IMR-90 (cell line): ENCODE measurements around the gene ZBTB44. TPM values are rescaled to one million over a fixed set of nuclear protein-coding genes. Genes with fewer than 3 reads are reported as not detected.

ENCODE experiments used
- ATAC-seq: fragments of 200-7000 bp; cut with Tn5 transposase; 2 replicates; pipeline ENCODE4 v1.9.1; 2020; ENCODE audit warnings: low read depth, mild to moderate bottlenecking, moderate library complexity
- BruUV-seq: library from RNA; stranded (reverse); fragments of 400-500 nt; replicated peaks from 2 replicates; lab custom pipeline; 2021; lab: Mats Ljungman, UMichigan
- CTCF ChIA-PET: fragments of 300-600 bp; formaldehyde crosslinking; extraction: SDS; loops from one replicate; lab custom pipeline; 2021; ENCODE audit warnings: antibody characterized with exemption; lab: Yijun Ruan, JAX
- POLR2A ChIA-PET: fragments of 300-600 bp; sonication (Branson Sonifier 250); formaldehyde crosslinking; loops from one replicate; lab custom pipeline; 2022; ENCODE audit warnings: antibody characterized with exemption; ENCODE audit not compliant: unreplicated experiment; lab: Charles Lee
- DNase-seq: peaks from one replicate; pipeline ENCODE4 v3.0.0; 2013
- H2AFZ ChIP-seq: replicated peaks from 2 replicates; pipeline ENCODE3; 2013; ENCODE audit warnings: low read length, mild to moderate bottlenecking; ENCODE audit not compliant: poor library complexity
- H2AK5ac ChIP-seq: 2 replicates; pipeline ENCODE4 v1.6.1; 2013; ENCODE audit warnings: low read depth, low read length, inconsistent platforms
- H2AK9ac ChIP-seq: replicated peaks from 2 replicates; pipeline ENCODE3; 2013; ENCODE audit warnings: mild to moderate bottlenecking, low read depth, low read length, moderate library complexity; ENCODE audit not compliant: poor library complexity
- H2BK120ac ChIP-seq: 2 replicates; pipeline ENCODE4 v1.6.1; 2013; ENCODE audit warnings: low read depth, low read length, inconsistent platforms
- H2BK15ac ChIP-seq: 3 replicates; pipeline ENCODE4 v1.6.1; 2013; ENCODE audit warnings: low read depth, low read length, inconsistent platforms
- H2BK20ac ChIP-seq: 2 replicates; pipeline ENCODE4 v1.6.1; 2013; ENCODE audit warnings: low read depth, mild to moderate bottlenecking, inconsistent platforms, low read length, moderate library complexity
- H2BK5ac ChIP-seq: 2 replicates; pipeline ENCODE4 v1.6.1; 2013; ENCODE audit warnings: mild to moderate bottlenecking, low read depth, low read length, inconsistent platforms; ENCODE audit not compliant: poor library complexity, severe bottlenecking
- H3K14ac ChIP-seq: replicated peaks from 2 replicates; pipeline ENCODE4 v1.6.1; 2013; ENCODE audit warnings: low read depth, low read length, inconsistent platforms
- H3K18ac ChIP-seq: 2 replicates; pipeline ENCODE4 v1.6.1; 2013; ENCODE audit warnings: low read depth, low read length, control low read depth
- H3K23ac ChIP-seq: 2 replicates; pipeline ENCODE4 v1.6.1; 2013; ENCODE audit warnings: low read depth, low read length, inconsistent platforms
- H3K27ac ChIP-seq: 2 replicates; pipeline ENCODE4 v1.5.1; 2013; ENCODE audit warnings: mild to moderate bottlenecking, control low read depth, low read length; ENCODE audit not compliant: insufficient read depth
- H3K27me3 ChIP-seq: 2 replicates; pipeline ENCODE4 v1.6.1; 2013; ENCODE audit warnings: low read length; ENCODE audit not compliant: control insufficient read depth, insufficient read depth
- H3K36me3 ChIP-seq: 2 replicates; pipeline ENCODE4 v1.6.1; 2013; ENCODE audit warnings: low read length, mixed read lengths; ENCODE audit not compliant: control insufficient read depth, insufficient read depth
- H3K4ac ChIP-seq: 2 replicates; pipeline ENCODE4 v1.6.1; 2013; ENCODE audit warnings: low read depth, low read length, inconsistent platforms
- H3K4me1 ChIP-seq: 2 replicates; pipeline ENCODE4 v1.6.1; 2013; ENCODE audit warnings: low read length, mixed read lengths; ENCODE audit not compliant: control insufficient read depth, insufficient read depth
- H3K4me2 ChIP-seq: 2 replicates; pipeline ENCODE4 v1.6.1; 2013; ENCODE audit warnings: low read depth, mild to moderate bottlenecking, control low read depth, low read length, moderate library complexity
- H3K4me3 ChIP-seq: 2 replicates; pipeline ENCODE4 v1.5.1; 2013; ENCODE audit warnings: low read depth, mild to moderate bottlenecking, control low read depth, low read length, moderate library complexity; ENCODE audit not compliant: insufficient read depth
- H3K56ac ChIP-seq: 2 replicates; pipeline ENCODE4 v1.6.1; 2013; ENCODE audit warnings: low read length, inconsistent platforms; ENCODE audit not compliant: insufficient read depth; ENCODE audit errors: extremely low read depth
- H3K79me1 ChIP-seq, 2 experiments: 2 replicates each; pipeline ENCODE4 v1.6.1; 2013; ENCODE audit warnings: low read length in 2 of 2, inconsistent platforms in 1 of 2, low read depth in 1 of 2
- H3K9ac ChIP-seq: 2 replicates; pipeline ENCODE4 v1.6.1; 2013; ENCODE audit warnings: low read depth, low read length, control low read depth
- H3K9me1 ChIP-seq: 2 replicates; pipeline ENCODE4 v1.6.1; 2013; ENCODE audit warnings: low read length, inconsistent platforms; ENCODE audit not compliant: insufficient read depth
- H3K9me3 ChIP-seq: 2 replicates; pipeline ENCODE4 v1.6.1; 2013; ENCODE audit warnings: low read length; ENCODE audit not compliant: control insufficient read depth, insufficient read depth
- H4K20me1 ChIP-seq: 2 replicates; pipeline ENCODE4 v1.6.1; 2013; ENCODE audit warnings: low read length, inconsistent platforms; ENCODE audit not compliant: insufficient read depth
- H4K5ac ChIP-seq: 2 replicates; pipeline ENCODE4 v1.6.1; 2013; ENCODE audit warnings: mild to moderate bottlenecking, low read depth, low read length, control low read depth
- H4K8ac ChIP-seq, 2 experiments: 2 replicates each; pipeline ENCODE4 v1.6.1; 2013; ENCODE audit warnings: low read depth in 2 of 2, low read length in 2 of 2, control low read depth in 1 of 2, inconsistent platforms in 1 of 2
- H4K91ac ChIP-seq: 2 replicates; pipeline ENCODE4 v1.6.1; 2013; ENCODE audit warnings: low read depth, low read length, inconsistent platforms; ENCODE audit not compliant: insufficient read depth
- BHLHE40 ChIP-seq: fragments of 150-350 bp; IDR thresholded peaks from 2 replicates; pipeline ENCODE4 v1.6.1; 2016; ENCODE audit warnings: mild to moderate bottlenecking, low read depth, low read length
- CHD1 ChIP-seq: IDR thresholded peaks from 2 replicates; pipeline ENCODE4 v1.6.1; 2012; ENCODE audit warnings: low read depth, low read length, improper control_type of control experiment
- FOS ChIP-seq: fragments of 150-350 bp; IDR thresholded peaks from 2 replicates; pipeline ENCODE4 v1.6.1; 2016; ENCODE audit warnings: low read depth, low read length
- MAFK ChIP-seq: IDR thresholded peaks from 2 replicates; pipeline ENCODE4 v1.6.1; 2012; ENCODE audit warnings: low read depth, low read length, improper control_type of control experiment
- MAZ ChIP-seq: IDR thresholded peaks from 2 replicates; pipeline ENCODE4 v1.6.1; 2012; ENCODE audit warnings: low read depth, mild to moderate bottlenecking, low read length, improper control_type of control experiment, moderate library complexity, borderline replicate concordance
- MXI1 ChIP-seq: IDR thresholded peaks from 2 replicates; pipeline ENCODE4 v1.6.1; 2012; ENCODE audit warnings: low read depth, mild to moderate bottlenecking, low read length, moderate library complexity, borderline replicate concordance
- NFE2L2 ChIP-seq: fragments of 150-350 bp; IDR thresholded peaks from 2 replicates; pipeline ENCODE4 v1.6.1; 2016; ENCODE audit warnings: low read depth, mild to moderate bottlenecking, low read length
- POLR2A ChIP-seq: IDR thresholded peaks from 2 replicates; pipeline ENCODE4 v1.6.1; 2012; ENCODE audit warnings: mild to moderate bottlenecking, low read depth, low read length
- RAD21 ChIP-seq: IDR thresholded peaks from 2 replicates; pipeline ENCODE4 v1.6.1; 2012; ENCODE audit warnings: low read length, improper control_type of control experiment
- RFX5 ChIP-seq: IDR thresholded peaks from 2 replicates; pipeline ENCODE4 v1.8.0; 2012; ENCODE audit warnings: low read depth, mild to moderate bottlenecking, low read length, moderate library complexity
- WGBS, 2 experiments: methylation state at CpG; one replicate each; pipeline versions ENCODE4 v1.1.5 to v1.1.7; 2013; ENCODE audit warnings: missing lambda C conversion rate in 2 of 2; ENCODE audit not compliant: insufficient read length in 1 of 2; ENCODE audit errors: extremely low coverage in 2 of 2; 5-methylcytosine and 5-hydroxymethylcytosine counted together
- dilution Hi-C: fragments of 300-500 bp; cut with HindIII; formaldehyde crosslinking; loops from one replicate; pipeline ENCODE4 v1.14.3; 2018; ENCODE audit warnings: low sequenced_read_pairs; ENCODE audit not compliant: unreplicated experiment
- in situ Hi-C: fragments of 300-500 bp; cut with MboI; formaldehyde crosslinking; loops from 3 replicates; pipeline ENCODE4 v1.14.3; 2019; ENCODE audit warnings: low sequenced_read_pairs, inconsistent platforms, mixed read lengths
- intact Hi-C: fragments of 100-400 bp; cut with micrococcal nuclease; formaldehyde crosslinking; loops from 2 replicates; pipeline ENCODE4 v1.10.0; 2022
- polyA plus RNA-seq, 3 experiments: library from polyadenylated mRNA; depleted of rRNA; stranded (reverse); fragments of >200 nt; gene quantifications; 2 replicates each; pipeline ENCODE4 v1.2.3, GENCODE V29; 2012; ENCODE audit warnings: low replicate concordance in 1 of 3
- total RNA-seq: library from RNA; depleted of rRNA; stranded (reverse); fragments of >200 nt; gene quantifications from 2 replicates; pipeline ENCODE4 v1.2.3, GENCODE V29; 2012
- TF ChIP-seq, protein P1 (sequence below): conservative IDR thresholded peaks from 2 replicates; pipeline ENCODE4 v1.5.1; 2012; ENCODE audit warnings: mild to moderate bottlenecking, low read depth, low read length, improper control_type of control experiment
- TF ChIP-seq, protein P2 (sequence below): fragments of 150-350 bp; IDR thresholded peaks from 2 replicates; pipeline ENCODE4 v1.6.1; 2016; ENCODE audit warnings: low read depth, mild to moderate bottlenecking, low read length, moderate library complexity, borderline replicate concordance

Gene ZBTB44
- total and polyA plus RNA-seq, 2 of the 4 experiments (the other 2 are of a cell fraction) = 6.9 to 23.3 TPM

DNA sequence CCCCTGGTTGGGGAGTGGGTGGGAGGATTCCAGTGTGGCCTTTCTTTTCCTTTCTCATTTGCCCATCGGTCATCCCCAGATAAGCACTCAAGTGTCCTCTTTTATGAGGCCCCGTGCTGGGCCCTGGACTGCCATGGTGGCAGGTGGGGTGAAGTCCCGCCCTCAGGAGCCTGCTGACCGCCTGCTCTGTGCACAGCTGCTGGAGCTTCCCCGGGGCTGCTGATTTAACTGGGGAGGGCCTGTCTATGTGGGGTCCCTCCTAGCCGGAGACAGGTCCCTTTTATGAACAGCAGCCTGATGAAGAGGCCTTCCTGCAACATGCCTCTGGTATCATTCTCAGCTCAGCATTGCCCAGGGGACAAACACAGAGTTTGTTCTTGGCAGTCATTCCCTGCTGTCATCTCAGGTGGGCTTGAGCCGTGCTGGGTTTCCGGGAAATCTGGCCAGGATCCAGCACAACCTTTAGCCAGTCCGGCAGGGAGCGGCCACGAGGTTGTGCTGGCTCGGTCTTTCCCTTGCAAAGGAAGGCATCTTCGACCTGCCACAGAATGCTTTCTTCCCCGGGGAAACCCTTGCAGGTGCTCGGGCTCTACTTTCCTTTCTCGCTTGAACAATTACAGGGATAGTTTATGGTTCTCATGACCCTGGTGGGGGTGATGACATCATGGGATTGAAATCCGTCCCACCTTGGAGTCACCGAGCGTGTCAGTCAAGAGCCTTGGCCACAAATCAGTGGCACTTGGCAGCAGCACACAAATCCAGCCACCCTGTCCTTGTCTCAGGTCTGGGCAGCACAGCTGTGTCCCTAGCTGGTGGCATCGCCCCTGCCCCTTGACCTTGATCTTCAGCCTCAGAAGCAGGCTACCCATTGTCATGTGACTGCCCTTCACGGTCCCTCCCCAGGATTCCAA, 135.1 kb downstream of the ZBTB44 start (continued):
- TF ChIP-seq RAD21 = no peak

DNA sequence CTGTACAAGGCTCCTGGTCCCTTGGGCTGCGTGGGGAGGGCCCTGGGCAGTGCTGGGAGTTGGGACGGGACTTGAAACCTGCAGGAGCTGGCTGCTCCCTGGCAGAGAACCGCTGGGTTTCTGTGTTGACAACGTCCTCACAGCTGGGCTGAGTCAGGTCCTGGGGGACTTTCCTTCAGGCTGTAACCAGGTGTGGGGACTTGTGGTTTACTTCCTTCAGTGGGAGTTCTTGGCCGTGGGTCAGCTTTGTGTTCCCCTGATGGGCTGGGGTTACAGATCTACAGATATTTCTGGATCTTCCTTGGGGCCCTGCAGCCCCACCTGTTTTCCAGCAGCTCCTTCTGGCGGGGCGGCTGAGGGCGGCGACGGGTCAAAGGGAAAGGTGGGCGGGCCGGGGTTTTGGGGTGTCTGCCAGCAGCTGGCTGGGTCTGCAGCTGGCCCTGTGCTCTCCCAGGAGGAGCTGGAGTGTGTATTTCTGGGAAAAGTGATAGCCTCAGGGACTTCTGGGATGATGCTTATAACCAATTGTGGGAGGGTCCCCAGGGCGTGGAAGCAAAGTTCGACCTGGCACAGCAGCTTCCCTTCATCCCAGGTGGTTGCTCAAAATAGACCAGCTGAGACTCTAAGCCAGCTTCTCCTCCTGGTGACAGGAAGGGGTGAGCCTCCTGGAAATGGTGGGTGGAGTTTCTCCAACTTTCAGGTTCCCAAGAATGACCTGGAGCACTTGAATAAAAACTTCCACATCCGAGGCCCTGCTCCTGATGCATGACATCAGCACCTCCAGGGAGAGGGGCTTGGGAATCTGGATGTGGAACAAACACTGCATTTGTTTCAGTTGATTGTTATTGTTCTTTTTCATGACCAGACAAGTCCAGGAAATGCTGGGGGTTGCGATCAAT, 136.0 kb downstream of the ZBTB44 start:
- no peak overlapping the region for H2BK120ac ChIP-seq
- POLR2A ChIA-PET = no interaction called here
- intact Hi-C loops = no loop called here
- no peak overlapping the region for H2AFZ ChIP-seq
- H3K27me3 ChIP-seq = peaks cover 5% of the 10 kb centered on the region
- H4K8ac ChIP-seq = no peak overlapping the region
- H4K91ac ChIP-seq = no peak overlapping the region
- no peak overlapping the region for H3K9ac ChIP-seq
- no peak overlapping the region for H4K5ac ChIP-seq
- H3K4me2 ChIP-seq = no peak overlapping the region
- peaks cover 5% of the 10 kb centered on the region; the same call in 1 of the 2 replicates for H3K4me1 ChIP-seq
- H2BK20ac ChIP-seq = no peak overlapping the region
- H3K23ac ChIP-seq = no peak overlapping the region
- CTCF ChIA-PET = no interaction called here
- no peak overlapping the region for H3K27ac ChIP-seq
- no peak overlapping the region for H3K4me3 ChIP-seq
- H3K4ac ChIP-seq = no peak overlapping the region
- ATAC-seq (no peak), DNase-seq (peak; percentile 10)
- no peak overlapping the region for H2AK5ac ChIP-seq
- no peaks in the 10 kb centered on the region for H4K20me1 ChIP-seq
- BruUV-seq = no TSS peak
- no peak overlapping the region for H3K56ac ChIP-seq
- no peaks in the 10 kb centered on the region for H3K9me1 ChIP-seq
- in situ Hi-C loops = no loop called here
- no peak overlapping the region for H2BK15ac ChIP-seq
- H3K18ac ChIP-seq = no peak overlapping the region
- H3K36me3 ChIP-seq = no peaks in the 10 kb centered on the region
- no peak overlapping the region for H3K14ac ChIP-seq
- 86% methylated on average over 10 of the region's 16 CpGs; no CpG with 5 or more reads in 1 of the 2 experiments for WGBS, 2 experiments
- no peak overlapping the region for H2BK5ac ChIP-seq
- peaks cover 6% of the 10 kb centered on the region for H3K9me3 ChIP-seq
- dilution Hi-C loops = no loop called here
- H2AK9ac ChIP-seq = no peak overlapping the region
- H3K79me1 ChIP-seq = no peaks in the 10 kb centered on the region
- TF ChIP-seq RAD21 (no peak), POLR2A (no peak), MAZ (no peak), MXI1 (no peak), CHD1 (no peak), RFX5 (no peak), FOS (no peak), NFE2L2 (no peak), BHLHE40 (no peak), MAFK (no peak)
- TF ChIP-seq, protein P1, sequence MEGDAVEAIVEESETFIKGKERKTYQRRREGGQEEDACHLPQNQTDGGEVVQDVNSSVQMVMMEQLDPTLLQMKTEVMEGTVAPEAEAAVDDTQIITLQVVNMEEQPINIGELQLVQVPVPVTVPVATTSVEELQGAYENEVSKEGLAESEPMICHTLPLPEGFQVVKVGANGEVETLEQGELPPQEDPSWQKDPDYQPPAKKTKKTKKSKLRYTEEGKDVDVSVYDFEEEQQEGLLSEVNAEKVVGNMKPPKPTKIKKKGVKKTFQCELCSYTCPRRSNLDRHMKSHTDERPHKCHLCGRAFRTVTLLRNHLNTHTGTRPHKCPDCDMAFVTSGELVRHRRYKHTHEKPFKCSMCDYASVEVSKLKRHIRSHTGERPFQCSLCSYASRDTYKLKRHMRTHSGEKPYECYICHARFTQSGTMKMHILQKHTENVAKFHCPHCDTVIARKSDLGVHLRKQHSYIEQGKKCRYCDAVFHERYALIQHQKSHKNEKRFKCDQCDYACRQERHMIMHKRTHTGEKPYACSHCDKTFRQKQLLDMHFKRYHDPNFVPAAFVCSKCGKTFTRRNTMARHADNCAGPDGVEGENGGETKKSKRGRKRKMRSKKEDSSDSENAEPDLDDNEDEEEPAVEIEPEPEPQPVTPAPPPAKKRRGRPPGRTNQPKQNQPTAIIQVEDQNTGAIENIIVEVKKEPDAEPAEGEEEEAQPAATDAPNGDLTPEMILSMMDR = no peak
- TF ChIP-seq, protein P2, sequence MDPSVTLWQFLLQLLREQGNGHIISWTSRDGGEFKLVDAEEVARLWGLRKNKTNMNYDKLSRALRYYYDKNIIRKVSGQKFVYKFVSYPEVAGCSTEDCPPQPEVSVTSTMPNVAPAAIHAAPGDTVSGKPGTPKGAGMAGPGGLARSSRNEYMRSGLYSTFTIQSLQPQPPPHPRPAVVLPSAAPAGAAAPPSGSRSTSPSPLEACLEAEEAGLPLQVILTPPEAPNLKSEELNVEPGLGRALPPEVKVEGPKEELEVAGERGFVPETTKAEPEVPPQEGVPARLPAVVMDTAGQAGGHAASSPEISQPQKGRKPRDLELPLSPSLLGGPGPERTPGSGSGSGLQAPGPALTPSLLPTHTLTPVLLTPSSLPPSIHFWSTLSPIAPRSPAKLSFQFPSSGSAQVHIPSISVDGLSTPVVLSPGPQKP = no peak
